PFSK-1 (cell line): ENCODE data around the gene SMAD3.
A peak's percentile ranks its signal among the peaks of the same experiment; 100 is the strongest.

Experiments used
- FOXP2 ChIP-seq: optimal IDR thresholded peaks from 2 replicates; pipeline ENCODE3; 2011; ENCODE audit warnings: borderline replicate concordance, control low read depth, inconsistent platforms; ENCODE audit not compliant: insufficient read depth; ENCODE audit errors: extremely low read length, extremely low read depth
- POLR2AphosphoS5 ChIP-seq: IDR thresholded peaks from 2 replicates; pipeline ENCODE4 v1.6.1; 2012; ENCODE audit warnings: low read depth, mild to moderate bottlenecking, control low read depth, low read length, moderate library complexity
- REST ChIP-seq, 2 experiments: IDR thresholded peaks; 2 replicates each; pipeline versions ENCODE4 v1.6.1 to v1.8.0; 2011 to 2012; ENCODE audit warnings: low read depth in 2 of 2, low read length in 2 of 2, control low read depth in 1 of 2, inconsistent platforms in 1 of 2, mild to moderate bottlenecking in 1 of 2, moderate library complexity in 1 of 2; ENCODE audit not compliant: insufficient read depth in 1 of 2
- SIN3A ChIP-seq: IDR thresholded peaks from 2 replicates; pipeline ENCODE4 v1.6.1; 2012; ENCODE audit warnings: mild to moderate bottlenecking, low read length, moderate library complexity, borderline replicate concordance; ENCODE audit not compliant: insufficient read depth
- TAF1 ChIP-seq: IDR thresholded peaks from 2 replicates; pipeline ENCODE4 v1.6.1; 2012; ENCODE audit warnings: low read length, control low read depth, borderline replicate concordance; ENCODE audit not compliant: insufficient read depth

Gene SMAD3

DNA sequence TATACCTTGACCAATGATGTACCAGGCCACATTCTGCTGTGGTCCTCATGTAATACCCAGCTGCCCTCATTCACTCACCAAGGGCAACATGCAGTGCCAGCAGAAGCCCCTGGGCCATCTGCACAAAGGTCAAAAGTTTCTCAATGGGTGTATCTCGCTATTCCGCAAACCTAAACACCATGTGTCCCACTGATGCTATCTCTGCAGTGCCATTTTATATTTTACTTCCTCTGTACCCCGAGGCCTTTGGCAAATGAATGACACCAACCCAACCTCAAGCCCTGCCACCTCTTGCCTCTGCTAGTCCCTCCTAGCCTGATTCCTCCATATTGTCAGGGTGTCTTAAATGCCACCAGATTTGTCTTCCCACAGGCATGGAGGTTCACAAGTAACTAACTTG lies 129.9 kb downstream of the SMAD3 start:
- no peak for TF ChIP-seq REST (IDR thresholded peaks at IDR 0.05; ENCODE audit: insufficient read depth in 1 of 2, low read depth in 2 of 2, low read length in 2 of 2)
- no peak for TF ChIP-seq TAF1
- TF ChIP-seq SIN3A, result no peak
- TF ChIP-seq POLR2AphosphoS5, result no peak
- TF ChIP-seq FOXP2, result no peak

DNA sequence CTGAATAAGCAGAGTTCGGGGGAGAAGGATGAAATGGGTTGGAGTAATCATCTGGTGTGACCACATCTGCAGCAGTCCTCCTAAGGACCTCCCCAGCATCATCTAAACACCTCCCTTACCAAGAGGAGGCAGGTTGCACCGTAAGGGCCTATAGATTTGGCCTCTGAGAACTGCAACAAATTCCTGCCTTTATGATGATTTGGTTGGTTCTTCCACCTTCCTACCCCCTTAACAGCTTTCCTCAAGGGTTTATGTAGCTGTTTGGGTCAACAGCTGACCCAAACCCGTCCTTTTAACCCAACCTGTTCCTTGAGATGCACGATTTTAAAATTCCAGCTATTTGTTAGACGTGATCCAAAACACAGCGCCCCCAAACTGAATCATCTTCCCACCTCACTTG lies 130.8 kb downstream of the SMAD3 start:
- peak; percentile 40; the same call in 1 of the 2 replicates for TF ChIP-seq POLR2AphosphoS5
- TF ChIP-seq SIN3A, result no peak

DNA sequence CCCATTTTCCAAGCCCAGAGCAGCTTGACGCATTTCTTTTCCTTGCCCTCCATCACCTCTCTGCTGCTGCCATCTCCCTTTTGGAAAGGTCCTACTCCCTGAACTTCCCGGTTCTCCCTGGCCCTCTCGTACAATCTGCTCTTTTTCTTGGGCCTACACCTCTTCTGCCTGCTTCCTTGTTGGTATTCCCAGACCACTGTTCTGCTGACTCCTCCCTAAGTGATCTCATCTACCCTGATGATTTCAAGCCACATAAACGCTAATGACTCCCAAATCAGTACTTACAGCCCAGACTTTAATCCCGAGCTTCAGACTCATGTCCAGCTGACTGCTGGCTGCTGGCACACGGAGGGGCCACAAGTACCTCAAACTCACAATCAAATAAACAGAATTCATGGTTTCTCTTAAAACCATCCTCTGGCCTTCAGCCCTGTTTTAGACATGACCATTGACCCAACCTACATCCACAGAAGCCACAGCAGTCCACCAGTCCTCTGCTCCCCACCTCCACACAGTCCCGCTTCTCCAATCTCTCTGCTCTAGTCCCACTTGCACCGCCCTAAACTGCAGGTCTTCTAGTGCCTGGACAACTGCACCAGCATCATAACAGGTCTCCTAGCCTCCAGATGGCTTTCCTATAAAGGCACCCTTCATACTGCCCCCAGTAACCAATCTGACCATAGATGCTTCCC lies 131.4 kb downstream of the SMAD3 start:
- TF ChIP-seq FOXP2, result no peak
- TF ChIP-seq TAF1, result no peak
- TF ChIP-seq POLR2AphosphoS5, result no peak
- no peak for TF ChIP-seq SIN3A
- TF ChIP-seq REST (IDR thresholded peaks at IDR 0.05; ENCODE audit: insufficient read depth in 1 of 2, low read depth in 2 of 2, low read length in 2 of 2), result no peak

DNA sequence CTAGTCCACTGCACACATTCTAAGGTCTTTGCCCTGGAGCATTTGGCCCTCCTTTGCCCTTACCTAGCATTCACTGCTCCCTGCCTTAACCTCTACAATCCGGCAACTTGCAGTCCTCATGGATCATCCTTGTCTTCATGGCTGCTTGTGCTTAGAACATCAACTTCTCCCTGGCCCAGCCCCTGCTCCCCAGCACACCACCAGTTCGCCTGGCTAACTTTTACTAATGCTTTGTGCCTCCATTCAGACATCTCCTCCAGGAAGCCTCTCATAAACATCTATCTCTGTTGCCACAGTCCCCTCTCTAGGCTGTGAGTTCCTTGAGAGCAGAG lies 131.9 kb downstream of the SMAD3 start:
- no peak for TF ChIP-seq TAF1
- TF ChIP-seq POLR2AphosphoS5, result no peak
- no peak for TF ChIP-seq REST (IDR thresholded peaks at IDR 0.05; ENCODE audit: insufficient read depth in 1 of 2, low read depth in 2 of 2, low read length in 2 of 2)

DNA sequence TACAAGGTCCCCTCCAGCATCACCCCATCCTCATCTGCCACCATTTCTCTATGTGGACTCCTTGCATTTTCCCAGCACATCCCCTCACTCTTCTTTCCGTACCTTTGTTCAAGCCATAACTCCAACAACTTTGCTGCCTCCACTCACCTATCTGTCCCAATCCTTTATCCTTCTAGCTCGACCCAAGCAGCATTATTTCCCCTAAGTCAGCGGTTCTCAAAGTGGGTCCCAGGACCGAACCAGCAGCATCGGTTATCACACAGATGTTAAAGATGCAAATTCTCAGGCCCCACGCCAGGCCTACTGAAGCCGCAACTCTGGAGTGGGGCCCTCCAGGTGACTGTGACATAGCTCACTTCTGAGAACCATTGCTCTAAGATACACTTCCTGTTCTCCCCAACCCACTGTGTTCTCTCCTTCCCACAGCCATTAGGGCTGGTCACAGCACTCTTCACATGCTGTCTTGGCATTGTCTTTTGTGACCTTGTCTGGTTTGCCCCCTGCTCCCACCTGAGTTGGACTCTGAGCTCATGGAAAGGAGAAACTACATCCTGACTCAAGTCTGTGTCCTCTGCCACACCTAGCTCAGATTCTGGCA lies 132.9 kb downstream of the SMAD3 start:
- no peak for TF ChIP-seq REST (IDR thresholded peaks at IDR 0.05; ENCODE audit: insufficient read depth in 1 of 2, low read depth in 2 of 2, low read length in 2 of 2)
- TF ChIP-seq FOXP2, result no peak
- no peak for TF ChIP-seq TAF1
- no peak for TF ChIP-seq POLR2AphosphoS5
- TF ChIP-seq SIN3A, result no peak
